ENCODE results near the gene MTCL1.

Gene MTCL1

GRCh38 chr18:8713691-8714090 is 8.3 kb downstream of the MTCL1 start:
- no peak for DNase-seq (ENCODE audit: low read depth)

GRCh38 chr18:8715599-8715998 is 10.2 kb downstream of the MTCL1 start:
- no peak for DNase-seq (ENCODE audit: low read depth)

GRCh38 chr18:8717011-8717770 is 11.8 kb downstream of the MTCL1 start:
- no peak for DNase-seq (ENCODE audit: low read depth)

GRCh38 chr18:8718401-8718913 is 13.1 kb downstream of the MTCL1 start:
- DNase-seq (ENCODE audit: low read depth) = no peak

GRCh38 chr18:8719192-8719591 is 13.8 kb downstream of the MTCL1 start:
- DNase-seq (ENCODE audit: low read depth) = no peak

- DNase-seq (ENCODE audit: low read depth) = no peak
These were observed 14.8 kb downstream of the MTCL1 start for GRCh38 chr18:8720141-8720540.

- no peak for DNase-seq (ENCODE audit: low read depth)
These were observed 15.8 kb downstream of the MTCL1 start for GRCh38 chr18:8721094-8721669.

- DNase-seq (ENCODE audit: low read depth) = no peak
These were observed 16.4 kb downstream of the MTCL1 start for GRCh38 chr18:8721716-8722115.

GRCh38 chr18:8722946-8723820 is 17.8 kb downstream of the MTCL1 start:
- no peak for DNase-seq (ENCODE audit: low read depth)

GRCh38 chr18:8724452-8724851 is 19.1 kb downstream of the MTCL1 start:
- DNase-seq (ENCODE audit: low read depth) = no peak

- no peak for DNase-seq (ENCODE audit: low read depth)
These were observed 20.9 kb downstream of the MTCL1 start for GRCh38 chr18:8726281-8726680.

- no peak for DNase-seq (ENCODE audit: low read depth)
These were observed 21.8 kb downstream of the MTCL1 start for GRCh38 chr18:8726963-8727705.

GRCh38 chr18:8730080-8730827 is 24.9 kb downstream of the MTCL1 start:
- no peak for DNase-seq (ENCODE audit: low read depth)

- DNase-seq (ENCODE audit: low read depth) = no peak
These were observed 27.3 kb downstream of the MTCL1 start for GRCh38 chr18:8732442-8733360.

GRCh38 chr18:8734496-8734895 is 29.1 kb downstream of the MTCL1 start:
- no peak for DNase-seq (ENCODE audit: low read depth)

- no peak for DNase-seq (ENCODE audit: low read depth)
These were observed 29.9 kb downstream of the MTCL1 start for GRCh38 chr18:8735274-8735673.

GRCh38 chr18:8741117-8741516 is 35.8 kb downstream of the MTCL1 start:
- DNase-seq (ENCODE audit: low read depth) = no peak

- no peak for DNase-seq (ENCODE audit: low read depth)
These were observed 36.2 kb downstream of the MTCL1 start for GRCh38 chr18:8741532-8741931.

GRCh38 chr18:8742387-8743361 is 37.3 kb downstream of the MTCL1 start:
- DNase-seq (ENCODE audit: low read depth) = no peak

Measured in stimulated activated CD8-positive, alpha-beta memory T cell treated with anti-CD3 and anti-CD28 coated beads, Interleukin-4, amount 100 ng/mL, for 24 hours (primary cell).